ENCODE measurements around the gene NOL9.

NOL9 gene

GRCh38 chr1:6508816-6509189 is 45.5 kb downstream of the NOL9 start:
- H3K4me3 ChIP-seq, result no peak overlapping the region
- TF ChIP-seq POLR2AphosphoS5 (IDR thresholded peaks at IDR 0.05; ENCODE audit: borderline replicate concordance, low read depth, low read length) (no peak), EZH2 (IDR thresholded peaks at IDR 0.05) (no peak), FOXP2 (optimal IDR thresholded peaks at IDR 0.05; ENCODE audit: control extremely low read depth, extremely low read length, insufficient read depth) (no peak)
- H3K36me3 ChIP-seq (ENCODE audit: insufficient read depth, low read length), result no peaks in the 10 kb centered on the region
- H3K9ac ChIP-seq (ENCODE audit: insufficient read length), result no peak overlapping the region
- no peak overlapping the region for H3K27ac ChIP-seq
- no peaks in the 10 kb centered on the region for H3K9me3 ChIP-seq (ENCODE audit: low read depth, low read length)
- no peak for DNase-seq (ENCODE audit: low read depth, low spot score)

- H3K9me3 ChIP-seq (ENCODE audit: low read depth, low read length), result no peaks in the 10 kb centered on the region
These were observed 46.0 kb downstream of the NOL9 start for GRCh38 chr1:6508154-6508815.

GRCh38 chr1:6507461-6507911 is 46.8 kb downstream of the NOL9 start:
- H3K9ac ChIP-seq (ENCODE audit: insufficient read length), result no peak overlapping the region
- no peak overlapping the region for H3K27ac ChIP-seq
- TF ChIP-seq POLR2AphosphoS5 (IDR thresholded peaks at IDR 0.05; ENCODE audit: borderline replicate concordance, low read depth, low read length) (no peak), FOXP2 (optimal IDR thresholded peaks at IDR 0.05; ENCODE audit: control extremely low read depth, extremely low read length, insufficient read depth) (no peak), EZH2 (IDR thresholded peaks at IDR 0.05) (no peak)
- no peak for DNase-seq (ENCODE audit: low read depth, low spot score)
- no peaks in the 10 kb centered on the region for H3K9me3 ChIP-seq (ENCODE audit: low read depth, low read length)
- no peak overlapping the region for H3K4me3 ChIP-seq
- no peaks in the 10 kb centered on the region for H3K36me3 ChIP-seq (ENCODE audit: insufficient read depth, low read length)

More at GRCh38 chr1:6508154-6508815, 46.0 kb downstream of the NOL9 start:
- Histone ChIP-seq H3K36me3 (ENCODE audit: insufficient read depth, low read length) (no peaks in the 10 kb centered on the region), H3K4me3 (no peak overlapping the region), H3K9ac (ENCODE audit: insufficient read length) (no peak overlapping the region), H3K27ac (no peak overlapping the region)
- DNase-seq (ENCODE audit: low read depth, low spot score), result no peak
- no peak for TF ChIP-seq FOXP2 (optimal IDR thresholded peaks at IDR 0.05; ENCODE audit: control extremely low read depth, extremely low read length, insufficient read depth)
- no peak for TF ChIP-seq POLR2AphosphoS5 (IDR thresholded peaks at IDR 0.05; ENCODE audit: borderline replicate concordance, low read depth, low read length)
- no peak for TF ChIP-seq EZH2 (IDR thresholded peaks at IDR 0.05)

- no peak for DNase-seq (ENCODE audit: low read depth, low spot score)
- H3K9ac ChIP-seq (ENCODE audit: insufficient read length), result no peak overlapping the region
- no peak for TF ChIP-seq FOXP2 (optimal IDR thresholded peaks at IDR 0.05; ENCODE audit: control extremely low read depth, extremely low read length, insufficient read depth)
- TF ChIP-seq EZH2 (IDR thresholded peaks at IDR 0.05), result no peak
- TF ChIP-seq POLR2AphosphoS5 (IDR thresholded peaks at IDR 0.05; ENCODE audit: borderline replicate concordance, low read depth, low read length), result no peak
- H3K27ac ChIP-seq, result no peak overlapping the region
- H3K4me3 ChIP-seq, result no peak overlapping the region
- no peaks in the 10 kb centered on the region for H3K9me3 ChIP-seq (ENCODE audit: low read depth, low read length)
- H3K36me3 ChIP-seq (ENCODE audit: insufficient read depth, low read length), result no peaks in the 10 kb centered on the region
These were observed 47.3 kb downstream of the NOL9 start for GRCh38 chr1:6507037-6507428.

- Histone ChIP-seq H3K4me3 (no peak overlapping the region), H3K27ac (no peak overlapping the region), H3K9me3 (ENCODE audit: low read depth, low read length) (no peaks in the 10 kb centered on the region), H3K36me3 (ENCODE audit: insufficient read depth, low read length) (no peaks in the 10 kb centered on the region), H3K9ac (ENCODE audit: insufficient read length) (no peak overlapping the region)
- TF ChIP-seq POLR2AphosphoS5 (IDR thresholded peaks at IDR 0.05; ENCODE audit: borderline replicate concordance, low read depth, low read length), result no peak
- no peak for TF ChIP-seq EZH2 (IDR thresholded peaks at IDR 0.05)
- TF ChIP-seq FOXP2 (optimal IDR thresholded peaks at IDR 0.05; ENCODE audit: control extremely low read depth, extremely low read length, insufficient read depth), result no peak
- no peak for DNase-seq (ENCODE audit: low read depth, low spot score)
These were observed 47.9 kb downstream of the NOL9 start for GRCh38 chr1:6506210-6507036.

GRCh38 chr1:6505367-6506209 is 48.7 kb downstream of the NOL9 start:
- TF ChIP-seq EZH2 (IDR thresholded peaks at IDR 0.05) (no peak), FOXP2 (optimal IDR thresholded peaks at IDR 0.05; ENCODE audit: control extremely low read depth, extremely low read length, insufficient read depth) (no peak), POLR2AphosphoS5 (IDR thresholded peaks at IDR 0.05; ENCODE audit: borderline replicate concordance, low read depth, low read length) (no peak)
- no peak overlapping the region for H3K9ac ChIP-seq (ENCODE audit: insufficient read length)
- no peaks in the 10 kb centered on the region for H3K36me3 ChIP-seq (ENCODE audit: insufficient read depth, low read length)
- H3K4me3 ChIP-seq, result no peak overlapping the region
- H3K9me3 ChIP-seq (ENCODE audit: low read depth, low read length), result no peaks in the 10 kb centered on the region
- H3K27ac ChIP-seq, result no peak overlapping the region
- DNase-seq (ENCODE audit: low read depth, low spot score), result no peak

- TF ChIP-seq POLR2AphosphoS5 (IDR thresholded peaks at IDR 0.05; ENCODE audit: borderline replicate concordance, low read depth, low read length) (no peak), EZH2 (IDR thresholded peaks at IDR 0.05) (no peak), FOXP2 (optimal IDR thresholded peaks at IDR 0.05; ENCODE audit: control extremely low read depth, extremely low read length, insufficient read depth) (no peak)
- Histone ChIP-seq H3K9ac (ENCODE audit: insufficient read length) (no peak overlapping the region), H3K9me3 (ENCODE audit: low read depth, low read length) (no peaks in the 10 kb centered on the region), H3K36me3 (ENCODE audit: insufficient read depth, low read length) (no peaks in the 10 kb centered on the region), H3K4me3 (no peak overlapping the region), H3K27ac (no peak overlapping the region)
- no peak for DNase-seq (ENCODE audit: low read depth, low spot score)
These were observed 49.4 kb downstream of the NOL9 start for GRCh38 chr1:6504887-6505286.
